ENCODE results near the gene DUOX2. TPM values are rescaled to one million over a fixed set of nuclear protein-coding genes. Genes with fewer than 3 reads are reported as not detected.

DUOX2 gene
- total and polyA plus RNA-seq, 4 donors: 1.0 to 3.8 (median 2.1) TPM

DNA sequence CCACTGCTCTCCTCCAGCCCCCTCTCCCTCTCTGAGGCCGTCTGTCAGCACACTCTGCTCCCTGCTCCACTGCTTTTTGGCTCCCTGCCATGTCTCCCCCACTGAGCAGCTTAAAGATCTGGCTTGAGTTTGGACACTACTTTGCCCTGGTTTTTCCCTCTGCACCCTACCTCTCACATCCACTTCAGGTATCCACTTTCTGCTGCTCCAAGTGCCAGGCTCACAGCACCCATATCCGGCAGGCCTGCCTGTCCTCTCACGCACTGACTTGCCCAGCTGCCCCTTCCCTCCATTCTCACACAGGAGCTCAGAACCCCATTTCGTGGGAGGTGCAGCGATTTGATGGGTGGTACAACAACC, 19.6 kb upstream of the DUOX2 start:
- TF ChIP-seq, protein P1, sequence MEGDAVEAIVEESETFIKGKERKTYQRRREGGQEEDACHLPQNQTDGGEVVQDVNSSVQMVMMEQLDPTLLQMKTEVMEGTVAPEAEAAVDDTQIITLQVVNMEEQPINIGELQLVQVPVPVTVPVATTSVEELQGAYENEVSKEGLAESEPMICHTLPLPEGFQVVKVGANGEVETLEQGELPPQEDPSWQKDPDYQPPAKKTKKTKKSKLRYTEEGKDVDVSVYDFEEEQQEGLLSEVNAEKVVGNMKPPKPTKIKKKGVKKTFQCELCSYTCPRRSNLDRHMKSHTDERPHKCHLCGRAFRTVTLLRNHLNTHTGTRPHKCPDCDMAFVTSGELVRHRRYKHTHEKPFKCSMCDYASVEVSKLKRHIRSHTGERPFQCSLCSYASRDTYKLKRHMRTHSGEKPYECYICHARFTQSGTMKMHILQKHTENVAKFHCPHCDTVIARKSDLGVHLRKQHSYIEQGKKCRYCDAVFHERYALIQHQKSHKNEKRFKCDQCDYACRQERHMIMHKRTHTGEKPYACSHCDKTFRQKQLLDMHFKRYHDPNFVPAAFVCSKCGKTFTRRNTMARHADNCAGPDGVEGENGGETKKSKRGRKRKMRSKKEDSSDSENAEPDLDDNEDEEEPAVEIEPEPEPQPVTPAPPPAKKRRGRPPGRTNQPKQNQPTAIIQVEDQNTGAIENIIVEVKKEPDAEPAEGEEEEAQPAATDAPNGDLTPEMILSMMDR (IDR thresholded peaks at IDR 0.05; ENCODE audit: control extremely low read depth, extremely low read depth): no peak
- H3K9me3 ChIP-seq (ENCODE audit: control insufficient read depth in 4 of 4, insufficient read depth in 3 of 4, low read length in 3 of 4): peaks cover 0 to 4% (median 0%) of the 10 kb centered on the region in 4 donors
- DNase-seq: peak; percentile 42 to 52 (median 44)
- H3K27me3 ChIP-seq (ENCODE audit: control insufficient read depth in 3 of 3, insufficient read depth in 3 of 3, low read length in 2 of 3): peaks cover 0 to 55% (median 51%) of the 10 kb centered on the region in 3 donors
- WGBS, 2 donors: 54 to 73% methylated on average over 5 of the region's 5 CpGs
- no peaks in the 10 kb centered on the region for H3K36me3 ChIP-seq (ENCODE audit: control insufficient read depth in 4 of 4, insufficient read depth in 4 of 4, low read length in 4 of 4)
- H3K4me3 ChIP-seq: no peak overlapping the region
- no peak overlapping the region for H3K9ac ChIP-seq (ENCODE audit: insufficient read depth in 1 of 2, low read length in 2 of 2)
- no peak overlapping the region for H3K27ac ChIP-seq (ENCODE audit: low read depth in 1 of 2, low read length in 1 of 2)
- H3K4me1 ChIP-seq (ENCODE audit: control insufficient read depth in 5 of 5, insufficient read depth in 5 of 5, low read length in 5 of 5): peaks cover 0 to 19% (median 0%) of the 10 kb centered on the region in 5 donors
- ATAC-seq (ENCODE audit: insufficient read depth, low FRiP score): no peak

DNA sequence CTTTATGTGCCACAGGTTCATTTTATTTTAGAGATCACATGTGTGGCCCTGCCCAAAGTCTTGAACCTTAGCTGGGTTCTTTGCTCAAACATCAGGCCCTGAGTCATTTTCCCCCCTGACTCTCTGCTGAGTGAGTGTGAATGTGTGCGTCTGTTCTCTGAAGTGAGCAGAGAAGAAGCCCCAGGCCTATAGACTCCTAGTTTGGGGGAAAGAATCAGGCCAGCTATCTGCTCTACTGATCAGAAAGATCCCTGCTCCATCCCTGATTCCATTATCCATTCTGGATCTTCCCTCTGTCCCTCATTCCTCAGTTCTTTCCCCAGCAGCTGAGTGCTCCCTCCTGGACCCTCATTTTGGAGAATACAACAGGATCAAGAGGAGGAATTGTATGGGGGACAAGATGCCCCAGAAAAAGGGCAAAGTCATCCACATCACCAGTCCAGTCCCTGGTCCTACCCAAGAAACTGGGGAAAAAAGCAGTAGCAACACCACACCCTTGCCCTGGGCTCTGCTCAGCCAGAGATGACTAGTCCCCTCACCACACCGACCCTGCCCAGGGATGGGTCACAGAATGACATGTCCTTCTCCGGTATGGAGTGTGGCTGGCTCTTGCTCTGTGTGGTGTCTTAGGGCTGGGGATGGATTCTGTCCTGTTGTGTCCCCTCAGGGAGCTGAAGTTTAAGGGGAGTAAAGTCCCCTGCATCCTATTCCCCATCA, 19.0 kb upstream of the DUOX2 start:
- Histone ChIP-seq H3K9ac (ENCODE audit: insufficient read depth in 1 of 2, low read length in 2 of 2) (no peak overlapping the region), H3K9me3 (ENCODE audit: control insufficient read depth in 4 of 4, insufficient read depth in 3 of 4, low read length in 3 of 4) (peaks cover 0 to 4% (median 0%) of the 10 kb centered on the region in 4 donors), H3K36me3 (ENCODE audit: control insufficient read depth in 4 of 4, insufficient read depth in 4 of 4, low read length in 4 of 4) (no peaks in the 10 kb centered on the region), H3K27ac (ENCODE audit: low read depth in 1 of 2, low read length in 1 of 2) (no peak overlapping the region), H3K27me3 (ENCODE audit: control insufficient read depth in 3 of 3, insufficient read depth in 3 of 3, low read length in 2 of 3) (peaks cover 0 to 59% (median 56%) of the 10 kb centered on the region in 3 donors), H3K4me1 (ENCODE audit: control insufficient read depth in 5 of 5, insufficient read depth in 5 of 5, low read length in 5 of 5) (peaks cover 0 to 18% (median 0%) of the 10 kb centered on the region in 5 donors), H3K4me3 (no peak overlapping the region)
- no peak for DNase-seq
- no peak for ATAC-seq (ENCODE audit: insufficient read depth, low FRiP score)
- TF ChIP-seq, protein P1 (IDR thresholded peaks at IDR 0.05; ENCODE audit: control extremely low read depth, extremely low read depth): no peak
- 64 to 83% methylated on average over 3 of the region's 3 CpGs for WGBS, 2 donors

DNA sequence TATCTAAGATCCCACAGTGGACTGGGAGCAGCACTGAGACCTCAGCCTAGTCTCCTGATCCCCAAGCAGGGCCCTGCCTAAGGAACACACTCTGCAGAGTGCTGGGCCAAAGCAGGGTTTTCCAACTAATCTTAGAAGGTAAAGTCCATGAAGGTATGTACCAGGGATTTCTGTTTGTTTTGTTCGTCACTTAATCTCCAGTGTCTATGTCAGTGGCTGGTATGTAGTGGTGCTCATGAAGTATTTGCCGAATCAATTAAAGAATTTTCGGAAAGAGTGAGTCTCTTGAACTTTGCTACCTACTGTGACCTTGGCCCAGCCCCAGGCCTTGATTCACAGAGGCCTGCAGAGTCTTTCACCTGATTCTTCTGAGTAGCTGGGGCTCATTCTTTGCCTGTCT, 17.5 kb upstream of the DUOX2 start:
- H3K36me3 ChIP-seq (ENCODE audit: control insufficient read depth in 4 of 4, insufficient read depth in 4 of 4, low read length in 4 of 4): no peaks in the 10 kb centered on the region
- ATAC-seq (ENCODE audit: insufficient read depth, low FRiP score) (peak; percentile 13), DNase-seq (no peak)
- H3K9me3 ChIP-seq (ENCODE audit: control insufficient read depth in 4 of 4, insufficient read depth in 3 of 4, low read length in 3 of 4): no peaks in the 10 kb centered on the region
- H3K4me1 ChIP-seq (ENCODE audit: control insufficient read depth in 5 of 5, insufficient read depth in 5 of 5, low read length in 5 of 5): peaks cover 0 to 17% (median 0%) of the 10 kb centered on the region in 5 donors
- TF ChIP-seq, protein P1 (IDR thresholded peaks at IDR 0.05; ENCODE audit: control extremely low read depth, extremely low read depth): no peak
- no peak overlapping the region for H3K9ac ChIP-seq (ENCODE audit: insufficient read depth in 1 of 2, low read length in 2 of 2)
- H3K4me3 ChIP-seq: no peak overlapping the region
- H3K27ac ChIP-seq (ENCODE audit: low read depth in 1 of 2, low read length in 1 of 2): no peak overlapping the region
- 63 to 85% methylated on average over 3 of the region's 3 CpGs for WGBS, 2 donors
- H3K27me3 ChIP-seq (ENCODE audit: control insufficient read depth in 3 of 3, insufficient read depth in 3 of 3, low read length in 2 of 3): peaks cover 0 to 59% (median 58%) of the 10 kb centered on the region in 3 donors
